ENCODE measurements around the gene VAV2.

- TF ChIP-seq POLR2A (IDR thresholded peaks at IDR 0.05; ENCODE audit: low read depth, low read length) = no peak
- no peak for TF ChIP-seq CTCF (conservative IDR thresholded peaks at IDR 0.05; ENCODE audit: low read depth, low read length)
- TF ChIP-seq, protein P1, sequence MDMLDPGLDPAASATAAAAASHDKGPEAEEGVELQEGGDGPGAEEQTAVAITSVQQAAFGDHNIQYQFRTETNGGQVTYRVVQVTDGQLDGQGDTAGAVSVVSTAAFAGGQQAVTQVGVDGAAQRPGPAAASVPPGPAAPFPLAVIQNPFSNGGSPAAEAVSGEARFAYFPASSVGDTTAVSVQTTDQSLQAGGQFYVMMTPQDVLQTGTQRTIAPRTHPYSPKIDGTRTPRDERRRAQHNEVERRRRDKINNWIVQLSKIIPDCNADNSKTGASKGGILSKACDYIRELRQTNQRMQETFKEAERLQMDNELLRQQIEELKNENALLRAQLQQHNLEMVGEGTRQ (IDR thresholded peaks at IDR 0.05; ENCODE audit: low read depth, low read length) = no peak
- no peak for TF ChIP-seq RFX5 (IDR thresholded peaks at IDR 0.05; ENCODE audit: low read depth, low read length)
These were observed 39.7 kb upstream of the VAV2 start for GRCh38 chr9:134031783-134032182.
